DOHH2 (cell line): ENCODE results near the gene SNAPC2.

ENCODE experiments used
- H3F3A ChIP-seq: fragments of 200-600 bp; sonication (generic), shearing (Covaris generic); 2 replicates; pipeline ENCODE4 v1.6.0; 2016; ENCODE audit warnings: antibody characterized with exemption, mild to moderate bottlenecking; ENCODE audit not compliant: control insufficient read depth, insufficient read depth
- H3K27ac ChIP-seq: fragments of 200-600 bp; sonication (generic); 2 replicates; pipeline ENCODE4 v1.5.1; 2014; ENCODE audit warnings: low read depth, mild to moderate bottlenecking, low read length, moderate library complexity
- H3K27me3 ChIP-seq: fragments of 200-600 bp; sonication (generic); 2 replicates; pipeline ENCODE4 v1.6.1; 2014; ENCODE audit warnings: mild to moderate bottlenecking, low read length, mixed read lengths; ENCODE audit not compliant: control insufficient read depth
- H3K36me3 ChIP-seq: fragments of 200-600 bp; sonication (generic); 2 replicates; pipeline ENCODE4 v1.6.1; 2014; ENCODE audit warnings: mild to moderate bottlenecking, low read length, moderate library complexity, mixed read lengths; ENCODE audit not compliant: control insufficient read depth
- H3K4me1 ChIP-seq: fragments of 200-600 bp; sonication (generic); 2 replicates; pipeline ENCODE4 v1.6.1; 2014; ENCODE audit warnings: mild to moderate bottlenecking, low read length, mixed read lengths; ENCODE audit not compliant: control insufficient read depth
- H3K4me2 ChIP-seq: fragments of 200-600 bp; sonication (generic); 2 replicates; pipeline ENCODE4 v1.6.0; 2014; ENCODE audit warnings: mild to moderate bottlenecking, low read length, moderate library complexity
- H3K4me3 ChIP-seq: fragments of 200-600 bp; sonication (generic); 2 replicates; pipeline ENCODE4 v1.5.1; 2014; ENCODE audit warnings: mild to moderate bottlenecking, low read length, mixed read lengths
- H3K79me2 ChIP-seq: fragments of 200-600 bp; sonication (generic); 2 replicates; pipeline ENCODE4 v1.6.1; 2014; ENCODE audit warnings: mild to moderate bottlenecking, low read length, mixed read lengths; ENCODE audit not compliant: control insufficient read depth
- H3K9me2 ChIP-seq: fragments of 200-600 bp; sonication (generic); replicated peaks from 2 replicates; pipeline ENCODE4 v1.6.1; 2014; ENCODE audit warnings: mild to moderate bottlenecking, low read length, mixed read lengths; ENCODE audit not compliant: control insufficient read depth
- H3K9me3 ChIP-seq: fragments of 200-600 bp; sonication (generic); 2 replicates; pipeline ENCODE4 v1.6.1; 2014; ENCODE audit warnings: antibody characterized with exemption, low read length, mixed read lengths; ENCODE audit not compliant: control insufficient read depth, insufficient read depth
- H4K20me1 ChIP-seq: fragments of 200-600 bp; sonication (generic); 2 replicates; pipeline ENCODE4 v1.6.0; 2014; ENCODE audit warnings: low read depth, mild to moderate bottlenecking, antibody characterized with exemption, low read length, moderate library complexity; ENCODE audit not compliant: control insufficient read depth, insufficient read depth
- EZH2phosphoT487 ChIP-seq: fragments of 200-600 bp; sonication (generic); IDR thresholded peaks from 2 replicates; pipeline ENCODE4 v1.6.1; 2017; ENCODE audit warnings: borderline replicate concordance, mild to moderate bottlenecking, antibody characterized with exemption, low read length, moderate library complexity, mixed read lengths
- TF ChIP-seq, protein P1 (sequence below): fragments of 200-600 bp; sonication (generic); IDR thresholded peaks from one replicate; pipeline ENCODE4 v1.5.1; 2014; ENCODE audit warnings: antibody characterized with exemption, mild to moderate bottlenecking, low read depth, low read length; ENCODE audit not compliant: poor library complexity, severe bottlenecking

Gene SNAPC2

DNA sequence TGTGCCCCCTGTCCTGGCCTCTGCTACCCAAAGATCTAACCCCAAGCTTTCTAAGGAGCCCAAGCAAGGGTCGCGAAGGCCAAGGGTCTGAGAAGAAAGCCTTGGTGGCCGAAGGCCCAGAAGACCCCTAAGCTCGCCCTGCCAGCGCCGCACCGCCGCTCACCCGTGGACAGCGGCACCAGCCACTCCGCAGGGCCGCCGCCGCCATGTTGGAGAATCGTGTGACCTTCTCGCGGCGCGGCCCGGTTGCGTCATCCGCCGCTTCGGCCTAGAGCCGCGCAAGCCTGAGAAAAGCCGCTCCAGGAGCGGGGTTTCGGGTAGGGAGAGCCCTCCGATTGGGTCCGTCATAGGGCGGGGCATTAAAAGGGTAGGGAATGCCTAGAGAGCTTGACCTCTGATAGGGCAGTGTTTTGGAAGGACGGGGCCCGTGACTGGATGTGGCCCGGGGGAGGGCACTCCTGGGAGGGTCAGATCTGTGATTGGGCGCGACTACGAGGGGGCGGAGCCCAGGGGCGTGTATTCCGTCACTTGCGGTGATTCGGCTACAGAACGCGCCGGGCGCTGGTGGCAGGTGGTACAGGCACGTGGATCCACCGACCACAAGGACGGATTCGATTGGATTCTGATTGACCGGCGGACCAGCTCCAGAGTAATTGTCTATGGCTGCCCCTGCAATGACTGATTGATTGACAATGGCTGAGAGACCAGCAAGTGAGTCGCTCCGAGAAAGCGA, 23.5 kb downstream of the SNAPC2 start, which contains the start of gene TIMM44:
TIMM44 (minus strand) TSS at position 223 of the 733 bp plus-strand sequence; CDS start at position 208, 15 bp downstream.
- no peaks in the 10 kb centered on the region for H3K9me2 ChIP-seq
- peak within 1 kb of the TSS; percentile 99 for H3K4me2 ChIP-seq
- peaks cover 22% of the 10 kb centered on the region for H3K4me1 ChIP-seq
- peaks cover 57% of the 10 kb centered on the region for H3K79me2 ChIP-seq
- H4K20me1 ChIP-seq = peaks cover 4% of the 10 kb centered on the region; the same call in 1 of the 2 replicates
- TF ChIP-seq, protein P1, sequence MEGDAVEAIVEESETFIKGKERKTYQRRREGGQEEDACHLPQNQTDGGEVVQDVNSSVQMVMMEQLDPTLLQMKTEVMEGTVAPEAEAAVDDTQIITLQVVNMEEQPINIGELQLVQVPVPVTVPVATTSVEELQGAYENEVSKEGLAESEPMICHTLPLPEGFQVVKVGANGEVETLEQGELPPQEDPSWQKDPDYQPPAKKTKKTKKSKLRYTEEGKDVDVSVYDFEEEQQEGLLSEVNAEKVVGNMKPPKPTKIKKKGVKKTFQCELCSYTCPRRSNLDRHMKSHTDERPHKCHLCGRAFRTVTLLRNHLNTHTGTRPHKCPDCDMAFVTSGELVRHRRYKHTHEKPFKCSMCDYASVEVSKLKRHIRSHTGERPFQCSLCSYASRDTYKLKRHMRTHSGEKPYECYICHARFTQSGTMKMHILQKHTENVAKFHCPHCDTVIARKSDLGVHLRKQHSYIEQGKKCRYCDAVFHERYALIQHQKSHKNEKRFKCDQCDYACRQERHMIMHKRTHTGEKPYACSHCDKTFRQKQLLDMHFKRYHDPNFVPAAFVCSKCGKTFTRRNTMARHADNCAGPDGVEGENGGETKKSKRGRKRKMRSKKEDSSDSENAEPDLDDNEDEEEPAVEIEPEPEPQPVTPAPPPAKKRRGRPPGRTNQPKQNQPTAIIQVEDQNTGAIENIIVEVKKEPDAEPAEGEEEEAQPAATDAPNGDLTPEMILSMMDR = no peak
- no peak for TF ChIP-seq EZH2phosphoT487
- no peaks in the 10 kb centered on the region for H3K9me3 ChIP-seq
- peak within 1 kb of the TSS; percentile 98 for H3K4me3 ChIP-seq
- no peaks in the 10 kb centered on the region for H3K27me3 ChIP-seq
- peaks cover 33% of the 10 kb centered on the region for H3K36me3 ChIP-seq
- H3F3A ChIP-seq = no peaks in the 10 kb centered on the region; the same call in 1 of the 2 replicates
- peak within 1 kb of the TSS; percentile 69 for H3K27ac ChIP-seq

DNA sequence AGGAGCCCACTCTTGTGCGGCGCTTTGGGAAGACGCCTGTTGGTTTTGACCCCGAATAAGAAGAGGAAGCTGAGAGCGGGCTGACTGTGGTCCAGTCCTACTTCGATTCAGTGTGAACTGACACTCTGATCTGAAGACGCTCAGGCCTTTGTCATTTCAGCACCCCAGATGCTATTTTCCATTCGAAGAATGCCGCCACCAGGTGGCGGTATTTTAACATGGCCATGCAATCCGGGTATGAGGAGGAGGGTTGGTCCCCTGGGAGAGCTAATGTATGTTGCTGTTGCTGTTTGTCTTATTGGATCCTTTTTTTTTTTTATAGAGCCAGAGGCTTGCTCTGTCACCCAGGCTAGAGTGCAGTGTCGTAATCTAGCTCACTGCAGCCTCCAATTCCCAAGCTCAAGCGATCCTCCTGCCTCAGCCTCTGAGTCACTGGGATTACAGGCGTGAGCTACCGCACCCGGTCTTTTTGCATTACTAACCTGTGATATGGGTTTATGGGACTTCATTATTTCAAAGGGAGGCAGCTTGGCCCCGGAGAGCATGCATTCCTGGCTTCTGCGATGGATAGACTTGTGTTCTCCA, 24.1 kb downstream of the SNAPC2 start:
- Histone ChIP-seq H4K20me1 (peaks cover 4% of the 10 kb centered on the region; the same call in 1 of the 2 replicates), H3K27ac (peak overlapping the region; percentile 68)
- no peak for TF ChIP-seq EZH2phosphoT487
- TF ChIP-seq, protein P1 = peak; percentile 95

DNA sequence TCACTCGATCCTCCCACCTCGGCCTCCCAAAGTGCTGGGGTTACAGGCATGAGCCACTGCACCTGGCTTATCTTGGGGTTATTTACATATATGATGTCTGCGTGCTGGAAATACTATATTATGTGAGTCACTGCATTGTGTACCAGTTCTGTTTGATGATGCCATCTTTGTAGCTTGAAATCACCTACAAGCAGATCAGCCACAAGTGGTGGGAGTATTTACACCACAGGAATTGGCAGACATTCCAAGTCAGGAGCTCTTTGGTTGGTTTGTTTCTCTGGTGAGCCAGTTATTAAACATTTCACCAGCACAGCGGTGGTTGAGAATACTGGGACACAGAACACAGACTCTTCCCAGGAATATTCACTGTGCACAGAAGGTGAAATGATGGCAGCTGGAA, 27.8 kb downstream of the SNAPC2 start:
- peaks cover 20% of the 10 kb centered on the region for H3K79me2 ChIP-seq
- H3K4me3 ChIP-seq = no peak overlapping the region
- peaks cover 4% of the 10 kb centered on the region; the same call in 1 of the 2 replicates for H4K20me1 ChIP-seq
- H3K27me3 ChIP-seq = no peaks in the 10 kb centered on the region
- H3K36me3 ChIP-seq = peaks cover 4% of the 10 kb centered on the region; the same call in 1 of the 2 replicates
- TF ChIP-seq, protein P1 = no peak
- no peak for TF ChIP-seq EZH2phosphoT487
- H3K9me2 ChIP-seq = no peaks in the 10 kb centered on the region
- peaks cover 9% of the 10 kb centered on the region for H3K4me1 ChIP-seq
- no peaks in the 10 kb centered on the region; the same call in 1 of the 2 replicates for H3F3A ChIP-seq
- no peak overlapping the region for H3K4me2 ChIP-seq
- no peaks in the 10 kb centered on the region for H3K9me3 ChIP-seq
- no peak overlapping the region for H3K27ac ChIP-seq

More for the DNA sequence above, 24.1 kb downstream of the SNAPC2 start:
- peaks cover 52% of the 10 kb centered on the region for H3K79me2 ChIP-seq
- peak overlapping the region; percentile 98 for H3K4me3 ChIP-seq
- no peaks in the 10 kb centered on the region for H3K9me2 ChIP-seq
- H3K27me3 ChIP-seq = no peaks in the 10 kb centered on the region
- H3K9me3 ChIP-seq = no peaks in the 10 kb centered on the region
- H3K36me3 ChIP-seq = peaks cover 29% of the 10 kb centered on the region
- peaks cover 22% of the 10 kb centered on the region for H3K4me1 ChIP-seq
- peak overlapping the region; percentile 99 for H3K4me2 ChIP-seq
- no peaks in the 10 kb centered on the region; the same call in 1 of the 2 replicates for H3F3A ChIP-seq
